ENCODE data around the gene AHCYL1. TPM values are rescaled to one million over a fixed set of nuclear protein-coding genes. Genes with fewer than 3 reads are reported as not detected.

Gene AHCYL1
- total and polyA plus RNA-seq, 12 donors = 21.9 to 58.9 (median 47.4) TPM

GRCh38 chr1:110060662-110061060 is 76.1 kb downstream of the AHCYL1 start:
- DNase-seq (no peak), ATAC-seq (no peak)
- Histone ChIP-seq H3K9me3 (no peaks in the 10 kb centered on the region), H3K27me3 (peaks cover 0 to 4% (median 0%) of the 10 kb centered on the region in 7 donors), H3K4me1 (peaks cover 0 to 10% (median 6%) of the 10 kb centered on the region in 9 donors), H3K4me3 (no peak overlapping the region), H3K36me3 (peaks cover 0 to 47% (median 10%) of the 10 kb centered on the region in 9 donors), H3K27ac (no peak overlapping the region)
- intact Hi-C loops (cut with DNase I) = no loop called here
- WGBS, 2 donors = 95 to 100% methylated on average over 7 of the region's 7 CpGs
- TF ChIP-seq CTCF (IDR thresholded peaks at IDR 0.05) = no peak

GRCh38 chr1:110061341-110061740 is 76.8 kb downstream of the AHCYL1 start:
- ATAC-seq (no peak), DNase-seq (no peak)
- WGBS, 2 donors = 93 to 98% methylated on average over 10 of the region's 10 CpGs
- Histone ChIP-seq H3K4me3 (no peak overlapping the region), H3K9me3 (no peaks in the 10 kb centered on the region), H3K27ac (no peak overlapping the region), H3K4me1 (peaks cover 0 to 10% (median 6%) of the 10 kb centered on the region in 9 donors), H3K36me3 (peaks cover 0 to 40% (median 8%) of the 10 kb centered on the region in 9 donors), H3K27me3 (peaks cover 0 to 9% (median 0%) of the 10 kb centered on the region in 7 donors)
- TF ChIP-seq CTCF (IDR thresholded peaks at IDR 0.05) = no peak
- intact Hi-C loops (cut with DNase I) = no loop called here

- no peak for ATAC-seq
- H3K27me3 ChIP-seq = peaks cover 5 to 21% (median 11%) of the 10 kb centered on the region in 7 donors
- H3K36me3 ChIP-seq = peaks cover 0 to 27% (median 2%) of the 10 kb centered on the region in 9 donors
- H3K9me3 ChIP-seq = no peaks in the 10 kb centered on the region
- DNase-seq = no peak
- no peak for TF ChIP-seq CTCF (IDR thresholded peaks at IDR 0.05)
- 74 to 81% methylated on average over 2 of the region's 2 CpGs for WGBS, 2 donors
- no peak overlapping the region for H3K4me3 ChIP-seq
- intact Hi-C loops (cut with DNase I) = no loop called here
- no peak overlapping the region for H3K27ac ChIP-seq
- peaks cover 0 to 11% (median 0%) of the 10 kb centered on the region in 9 donors for H3K4me1 ChIP-seq
Measured at GRCh38 chr1:110062612-110063011, 78.0 kb downstream of the AHCYL1 start.

- H3K4me1 ChIP-seq = peaks cover 0 to 20% (median 11%) of the 10 kb centered on the region in 9 donors
- H3K9me3 ChIP-seq = no peaks in the 10 kb centered on the region
- no peak overlapping the region for H3K27ac ChIP-seq
- H3K36me3 ChIP-seq = peaks cover 0 to 16% (median 0%) of the 10 kb centered on the region in 9 donors
- DNase-seq (no peak), ATAC-seq (no peak)
- 71 to 85% methylated on average over 4 of the region's 4 CpGs for WGBS, 2 donors
- H3K4me3 ChIP-seq = no peak overlapping the region
- H3K27me3 ChIP-seq = peaks cover 10 to 32% (median 23%) of the 10 kb centered on the region in 7 donors
- intact Hi-C loops (cut with DNase I) = no loop called here
- TF ChIP-seq CTCF (IDR thresholded peaks at IDR 0.05) = no peak
Measured at GRCh38 chr1:110063781-110064180, 79.2 kb downstream of the AHCYL1 start.

All from heart right ventricle (tissue), 16 donors.